H9 (cell line): Measurements from ENCODE around the gene ASTL. TPM values are rescaled to one million over a fixed set of nuclear protein-coding genes. Genes with fewer than 3 reads are reported as not detected.

Experiments
- DNase-seq: peaks from one replicate; pipeline ENCODE4 v3.0.0-alpha.2; 2017
- H2AFZ ChIP-seq: one replicate; pipeline ENCODE4 v1.6.1; 2013; ENCODE audit warnings: mild to moderate bottlenecking, low read length, control low read depth, moderate library complexity
- H2AK5ac ChIP-seq: 2 replicates; pipeline ENCODE4 v1.6.1; 2013; ENCODE audit warnings: low read length, control low read depth, mixed read lengths; ENCODE audit not compliant: insufficient read length
- H2BK120ac ChIP-seq: one replicate; pipeline ENCODE4 v1.6.1; 2013; ENCODE audit warnings: low read depth, mild to moderate bottlenecking, low read length, control low read depth, inconsistent platforms; ENCODE audit not compliant: poor library complexity, severe bottlenecking
- H2BK12ac ChIP-seq: 2 replicates; pipeline ENCODE4 v1.6.1; 2013; ENCODE audit warnings: low read length, control low read depth, mixed read lengths, low read depth; ENCODE audit not compliant: insufficient read length
- H2BK15ac ChIP-seq: 2 replicates; pipeline ENCODE4 v1.6.1; 2013; ENCODE audit warnings: low read depth, low read length, control low read depth
- H2BK20ac ChIP-seq: one replicate; pipeline ENCODE4 v1.6.1; 2013; ENCODE audit warnings: low read depth, mild to moderate bottlenecking, low read length, control low read depth, inconsistent platforms; ENCODE audit not compliant: poor library complexity, severe bottlenecking
- H2BK5ac ChIP-seq: 2 replicates; pipeline ENCODE4 v1.6.1; 2013; ENCODE audit warnings: low read length, control low read depth, mixed read lengths; ENCODE audit not compliant: insufficient read length
- H3K14ac ChIP-seq: 2 replicates; pipeline ENCODE4 v1.6.1; 2013; ENCODE audit warnings: low read length, control low read depth; ENCODE audit not compliant: insufficient read depth
- H3K18ac ChIP-seq: 2 replicates; pipeline ENCODE4 v1.6.1; 2013; ENCODE audit warnings: low read depth, mild to moderate bottlenecking, mixed read lengths, low read length, control low read depth; ENCODE audit not compliant: insufficient read length
- H3K23ac ChIP-seq: 2 replicates; pipeline ENCODE4 v1.6.1; 2013; ENCODE audit warnings: low read length, control low read depth, mixed read lengths, low read depth; ENCODE audit not compliant: insufficient read length
- H3K23me2 ChIP-seq: 2 replicates; pipeline ENCODE4 v1.6.1; 2013; ENCODE audit warnings: low read depth, mild to moderate bottlenecking, mixed read lengths, low read length, control low read depth; ENCODE audit not compliant: insufficient read length, poor library complexity, severe bottlenecking
- H3K27ac ChIP-seq: 2 replicates; pipeline ENCODE4 v1.5.1; 2013; ENCODE audit warnings: low read length, control low read depth, mixed read lengths, low read depth; ENCODE audit not compliant: insufficient read length
- H3K27me3 ChIP-seq: 2 replicates; pipeline ENCODE4 v1.6.1; 2013; ENCODE audit warnings: low read length, control low read depth, inconsistent platforms; ENCODE audit not compliant: insufficient read depth
- H3K4ac ChIP-seq: 2 replicates; pipeline ENCODE4 v1.6.1; 2013; ENCODE audit warnings: low read depth, mild to moderate bottlenecking, control low read depth, inconsistent platforms, low read length, moderate library complexity
- H3K4me1 ChIP-seq: 2 replicates; pipeline ENCODE4 v1.6.1; 2013; ENCODE audit warnings: low read length, control low read depth, inconsistent platforms; ENCODE audit not compliant: insufficient read depth
- H3K4me2 ChIP-seq: 2 replicates; pipeline ENCODE4 v1.6.1; 2013; ENCODE audit warnings: low read length, control low read depth, mixed read lengths; ENCODE audit not compliant: insufficient read length, insufficient read depth
- H3K56ac ChIP-seq: 2 replicates; pipeline ENCODE4 v1.6.1; 2013; ENCODE audit warnings: low read depth, mild to moderate bottlenecking, mixed read lengths, low read length, control low read depth; ENCODE audit not compliant: insufficient read length
- H3K79me1 ChIP-seq: 2 replicates; pipeline ENCODE4 v1.6.1; 2013; ENCODE audit warnings: low read depth, mild to moderate bottlenecking, moderate library complexity, low read length, control low read depth, inconsistent platforms; ENCODE audit not compliant: insufficient read depth, poor library complexity, severe bottlenecking
- H3K79me2 ChIP-seq: 2 replicates; pipeline ENCODE4 v1.6.1; 2013; ENCODE audit warnings: low read length, control low read depth, inconsistent platforms; ENCODE audit not compliant: insufficient read depth
- H3K9ac ChIP-seq: 2 replicates; pipeline ENCODE4 v1.6.1; 2013; ENCODE audit warnings: low read length, control low read depth, mixed read lengths; ENCODE audit not compliant: insufficient read length; ENCODE audit errors: extremely low read depth
- H3K9me3 ChIP-seq: one replicate; pipeline ENCODE4 v1.6.1; 2013; ENCODE audit warnings: low read depth, low read length, inconsistent platforms; ENCODE audit not compliant: control insufficient read depth
- H3T11ph ChIP-seq: one replicate; pipeline ENCODE4 v1.6.1; 2013; ENCODE audit warnings: mild to moderate bottlenecking, low read length, control low read depth, inconsistent platforms
- H4K20me1 ChIP-seq: one replicate; pipeline ENCODE4 v1.6.1; 2013; ENCODE audit not compliant: control insufficient read depth, insufficient read length, insufficient read depth
- H4K5ac ChIP-seq: 2 replicates; pipeline ENCODE4 v1.6.1; 2013; ENCODE audit warnings: low read depth, mild to moderate bottlenecking, mixed read lengths, low read length, control low read depth; ENCODE audit not compliant: insufficient read length
- H4K8ac ChIP-seq: replicated peaks from 2 replicates; pipeline ENCODE4 v1.6.1; 2013; ENCODE audit warnings: low read length, control low read depth, mixed read lengths, low read depth; ENCODE audit not compliant: insufficient read length
- H4K91ac ChIP-seq: 2 replicates; pipeline ENCODE4 v1.6.1; 2013; ENCODE audit warnings: low read depth, mild to moderate bottlenecking, moderate library complexity, mixed read lengths, low read length, control low read depth; ENCODE audit not compliant: insufficient read length
- H3K27ac Mint-ChIP-seq, 3 experiments: 2 replicates in 2 of 3; 3 replicates in 1 of 3; pipeline ENCODE4 v1.8.0; 2020 to 2021; ENCODE audit warnings: mixed read lengths in 3 of 3, mild to moderate bottlenecking in 1 of 3, moderate library complexity in 1 of 3
- H3K27me3 Mint-ChIP-seq: 2 replicates; pipeline ENCODE4 v1.8.0; 2021; ENCODE audit warnings: low read depth, mild to moderate bottlenecking, moderate library complexity, mixed read lengths
- H3K36me3 Mint-ChIP-seq, 3 experiments: 2 replicates in 2 of 3; 3 replicates in 1 of 3; pipeline ENCODE4 v1.8.0; 2020 to 2021; ENCODE audit warnings: low read depth in 3 of 3, mixed read lengths in 3 of 3; ENCODE audit not compliant: insufficient read depth in 1 of 3
- H3K4me1 Mint-ChIP-seq, 2 experiments: 2 replicates each; pipeline ENCODE4 v1.8.0; 2020; ENCODE audit warnings: mixed read lengths in 2 of 2
- H3K4me3 Mint-ChIP-seq, 2 experiments: 2 replicates in 1 of 2; 3 replicates in 1 of 2; pipeline ENCODE4 v1.8.0; 2020 to 2021; ENCODE audit warnings: mild to moderate bottlenecking in 2 of 2, mixed read lengths in 2 of 2, moderate library complexity in 1 of 2
- H3K9me3 Mint-ChIP-seq, 2 experiments: 2 replicates in 1 of 2; 3 replicates in 1 of 2; pipeline ENCODE4 v1.8.0; 2020; ENCODE audit warnings: mild to moderate bottlenecking in 2 of 2, mixed read lengths in 2 of 2, moderate library complexity in 1 of 2
- WGBS: extraction: QIAGEN DNeasy Blood & Tissue Kit; methylation state at CpG from one replicate; pipeline ENCODE4 v1.1.7; 2013; ENCODE audit warnings: missing lambda C conversion rate, low lambda C conversion rate, mixed read lengths; ENCODE audit not compliant: insufficient read length; ENCODE audit errors: extremely low coverage; 5-methylcytosine and 5-hydroxymethylcytosine counted together
- total RNA-seq: library from RNA; stranded (reverse); gene quantifications from 2 replicates; pipeline ENCODE4 v1.2.1, GENCODE V29; 2021
- TF ChIP-seq, protein P1 (sequence below): fragments of 200-600 bp; sonication (generic); conservative IDR thresholded peaks from 3 replicates; pipeline ENCODE4 v1.8.0; 2021; ENCODE audit warnings: antibody characterized with exemption, mild to moderate bottlenecking

ASTL gene
- total RNA-seq, 1 experiment from 2014 or later: 0.81 TPM

DNA sequence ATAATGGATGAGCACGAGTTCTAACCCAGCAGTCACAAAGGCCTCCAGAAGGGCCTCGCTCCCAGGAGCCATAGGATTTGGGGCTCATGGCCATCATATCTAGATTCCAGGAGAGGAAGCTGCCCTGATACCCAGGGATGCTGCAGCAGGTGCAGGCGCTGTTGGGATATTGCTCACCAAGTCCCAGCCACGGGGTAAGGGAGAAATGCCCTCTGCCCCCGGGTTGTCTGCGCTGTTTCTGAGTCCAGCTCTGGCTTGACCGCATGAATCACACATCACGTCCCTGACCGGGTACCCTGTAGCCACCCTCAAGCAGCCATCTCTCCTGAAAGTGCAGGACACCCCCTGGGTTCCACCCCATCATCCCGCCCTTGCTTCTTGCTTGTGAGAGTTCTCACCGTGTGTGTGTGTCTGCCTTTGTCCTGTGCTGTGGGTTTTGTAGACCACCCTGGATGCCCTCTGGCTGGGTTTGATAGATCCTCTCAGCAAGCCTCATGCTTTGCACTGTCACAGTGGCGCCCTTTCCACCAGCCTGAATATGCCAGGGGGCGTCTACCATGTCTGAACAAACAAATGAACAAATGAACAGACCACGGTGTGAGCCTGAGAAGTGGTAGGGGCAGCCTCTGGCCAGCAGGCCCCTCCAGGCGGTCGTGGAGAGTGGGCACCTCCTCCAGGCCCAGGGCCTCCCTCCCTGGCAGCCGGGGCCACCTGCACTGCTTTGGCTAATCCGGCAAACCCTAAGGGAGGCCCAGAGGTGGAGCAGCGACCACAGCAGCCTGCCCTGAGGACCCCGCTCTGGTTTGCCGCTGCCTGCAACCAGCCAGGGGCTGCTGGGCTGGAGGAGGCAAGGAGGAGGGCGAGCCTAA, 54.1 kb downstream of the ASTL start:
- Histone ChIP-seq H3K18ac (no peak overlapping the region), H2BK120ac (no peak overlapping the region), H3T11ph (no peak overlapping the region), H3K9ac (no peak overlapping the region), H3K79me2 (no peaks in the 10 kb centered on the region), H2AFZ (no peak overlapping the region), H3K79me1 (no peaks in the 10 kb centered on the region), H4K8ac (no peak overlapping the region), H3K4me1 (no peaks in the 10 kb centered on the region), H2BK20ac (no peak overlapping the region), H4K20me1 (no peaks in the 10 kb centered on the region), H4K91ac (no peak overlapping the region), H2AK5ac (no peak overlapping the region), H3K4ac (no peak overlapping the region), H2BK12ac (no peak overlapping the region), H3K23ac (no peak overlapping the region), H3K27ac (no peak overlapping the region), H3K27me3 (no peaks in the 10 kb centered on the region), H3K23me2 (no peaks in the 10 kb centered on the region), H3K14ac (no peak overlapping the region; the same call in 1 of the 2 replicates), H3K4me2 (no peak overlapping the region), H4K5ac (no peak overlapping the region), H2BK15ac (no peak overlapping the region), H2BK5ac (no peak overlapping the region), H3K56ac (no peak overlapping the region), H3K9me3 (no peaks in the 10 kb centered on the region)
- Mint-ChIP-seq H3K36me3 (no peaks in the 10 kb centered on the region; a peak in 1 of 7 replicates), H3K27ac (no peak overlapping the region; a peak in 2 of 7 replicates), H3K27me3 (peaks cover 5% of the 10 kb centered on the region; the same call in 1 of the 2 replicates), H3K4me3 (no peak overlapping the region), H3K9me3 (peaks cover 0 to 2% of the 10 kb centered on the region in 2 experiments; a peak in 1 of 5 replicates), H3K4me1 (peaks cover 0 to 4% of the 10 kb centered on the region in 2 experiments; a peak in 2 of 4 replicates)
- DNase-seq: peak; percentile 18
- WGBS: no CpG with 5 or more reads among the region's 22 CpGs
- TF ChIP-seq, protein P1, sequence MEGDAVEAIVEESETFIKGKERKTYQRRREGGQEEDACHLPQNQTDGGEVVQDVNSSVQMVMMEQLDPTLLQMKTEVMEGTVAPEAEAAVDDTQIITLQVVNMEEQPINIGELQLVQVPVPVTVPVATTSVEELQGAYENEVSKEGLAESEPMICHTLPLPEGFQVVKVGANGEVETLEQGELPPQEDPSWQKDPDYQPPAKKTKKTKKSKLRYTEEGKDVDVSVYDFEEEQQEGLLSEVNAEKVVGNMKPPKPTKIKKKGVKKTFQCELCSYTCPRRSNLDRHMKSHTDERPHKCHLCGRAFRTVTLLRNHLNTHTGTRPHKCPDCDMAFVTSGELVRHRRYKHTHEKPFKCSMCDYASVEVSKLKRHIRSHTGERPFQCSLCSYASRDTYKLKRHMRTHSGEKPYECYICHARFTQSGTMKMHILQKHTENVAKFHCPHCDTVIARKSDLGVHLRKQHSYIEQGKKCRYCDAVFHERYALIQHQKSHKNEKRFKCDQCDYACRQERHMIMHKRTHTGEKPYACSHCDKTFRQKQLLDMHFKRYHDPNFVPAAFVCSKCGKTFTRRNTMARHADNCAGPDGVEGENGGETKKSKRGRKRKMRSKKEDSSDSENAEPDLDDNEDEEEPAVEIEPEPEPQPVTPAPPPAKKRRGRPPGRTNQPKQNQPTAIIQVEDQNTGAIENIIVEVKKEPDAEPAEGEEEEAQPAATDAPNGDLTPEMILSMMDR: no peak
